T follicular helper cell (primary cell): ENCODE measurements around the gene AIG1.

Experiments
- DNase-seq: peaks from one replicate; pipeline ENCODE4 v3.0.0-alpha.2; 2020; ENCODE audit warnings: low read depth

The AIG1 gene

DNA sequence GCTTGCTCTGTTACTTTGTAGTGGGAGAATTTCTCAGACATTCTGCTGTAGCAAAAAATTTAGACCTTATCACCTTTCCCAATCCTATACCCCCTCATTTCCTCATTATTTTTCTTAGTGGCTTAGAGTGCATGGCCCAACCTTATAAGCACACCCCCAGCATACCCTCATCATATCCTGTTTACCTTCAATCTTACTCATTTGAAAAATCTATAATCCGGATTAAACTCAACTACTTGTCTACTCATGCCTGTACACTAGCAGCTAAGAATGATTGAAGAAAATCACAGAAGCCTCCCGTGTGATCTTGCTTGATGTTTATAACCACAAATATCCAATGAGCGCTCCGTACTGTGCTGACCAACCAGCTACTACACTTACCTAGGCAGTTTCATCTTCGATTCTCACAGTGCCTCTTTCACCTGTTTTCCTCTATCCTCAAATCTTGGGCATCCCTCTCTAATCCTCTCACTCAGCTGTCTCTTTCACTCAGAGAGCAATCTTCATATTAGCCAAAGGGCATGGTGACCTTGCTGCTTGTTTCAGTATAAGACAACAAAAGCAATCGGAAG lies 36.6 kb downstream of the AIG1 start:
- no peak for DNase-seq

- DNase-seq = no peak
These were observed 37.5 kb downstream of the AIG1 start for GRCh38 chr6:143098054-143098671.

- no peak for DNase-seq
These were observed 39.0 kb downstream of the AIG1 start for GRCh38 chr6:143099647-143100046.

DNA sequence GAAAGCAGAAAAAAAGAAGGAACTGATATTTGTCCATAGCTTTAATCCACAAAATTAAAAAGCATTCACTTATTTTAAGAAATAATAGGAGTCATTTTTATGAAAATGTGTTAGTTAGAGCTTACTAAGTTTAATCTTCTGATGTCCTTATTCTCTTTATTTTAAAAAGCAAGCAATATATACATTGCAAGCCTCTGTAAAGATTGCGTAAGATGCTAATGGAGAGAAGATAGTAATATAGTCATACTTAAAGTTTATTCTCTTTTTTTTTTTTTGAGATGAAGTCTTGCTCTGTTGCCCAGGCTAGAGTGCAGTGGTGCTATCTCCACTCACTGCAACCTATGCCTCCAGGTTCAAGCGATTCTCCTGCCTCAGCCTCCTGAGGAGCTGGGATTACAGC lies 39.7 kb downstream of the AIG1 start:
- no peak for DNase-seq

GRCh38 chr6:143103916-143104315 lies 43.2 kb downstream of the AIG1 start:
- DNase-seq = no peak

- DNase-seq = no peak
These were observed 46.8 kb downstream of the AIG1 start for GRCh38 chr6:143107440-143107839.

GRCh38 chr6:143107911-143108761 lies 47.4 kb downstream of the AIG1 start:
- no peak for DNase-seq

DNA sequence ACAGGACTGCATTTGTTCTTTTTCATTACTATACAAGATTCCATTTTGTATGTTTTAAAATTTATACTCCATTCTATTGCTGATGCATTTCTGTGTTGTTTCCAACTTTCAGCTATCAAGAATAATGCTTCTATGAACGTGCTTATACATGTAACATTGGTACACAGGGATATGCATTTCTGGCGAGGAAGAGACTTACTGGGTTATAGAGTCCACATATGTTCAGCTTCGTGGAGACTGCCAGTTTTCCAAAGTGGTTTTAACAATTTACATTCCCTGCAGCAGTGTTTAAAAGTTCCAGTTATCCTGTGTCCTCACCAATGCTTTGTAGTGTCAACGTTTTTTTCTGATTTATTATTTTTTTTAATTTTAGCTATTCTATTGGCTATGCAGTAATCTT lies 48.5 kb downstream of the AIG1 start:
- DNase-seq = no peak

DNA sequence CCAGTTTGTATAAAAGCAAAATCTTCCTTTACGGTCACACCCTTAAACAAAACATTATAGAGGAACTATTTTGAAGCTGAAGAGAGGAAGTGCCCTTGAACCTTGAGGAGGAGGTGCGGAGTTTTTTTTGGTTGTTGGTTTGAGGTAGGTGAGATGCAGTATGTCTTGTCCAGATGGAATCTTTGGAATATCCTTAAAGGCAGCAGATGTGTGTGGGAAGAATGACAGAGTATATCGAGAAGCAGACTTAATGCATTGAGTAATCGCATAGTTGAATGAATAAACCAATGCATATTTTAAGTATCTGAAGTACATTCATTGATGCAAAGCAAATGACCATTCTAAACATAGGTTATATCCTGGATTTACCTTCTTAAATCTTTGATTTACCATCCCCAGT lies 49.9 kb downstream of the AIG1 start:
- DNase-seq = no peak

DNA sequence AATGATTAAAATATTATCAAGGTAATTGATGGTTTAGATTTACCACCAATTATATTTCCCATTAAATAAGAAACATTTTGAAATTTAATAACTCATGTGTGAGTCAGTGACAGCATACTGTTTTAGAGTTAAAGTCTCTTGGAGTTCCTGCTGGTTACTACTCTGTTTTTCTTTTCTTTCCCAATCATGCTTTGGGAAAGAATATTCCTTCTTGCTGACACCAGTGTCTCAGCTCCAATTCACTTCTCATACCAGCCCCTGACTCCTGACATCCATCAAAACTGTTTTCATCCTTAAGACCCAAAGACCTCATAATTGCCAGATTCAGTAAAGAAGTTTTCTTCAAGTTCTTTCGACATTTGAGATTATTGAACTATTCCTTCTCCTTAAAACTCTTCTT lies 50.3 kb downstream of the AIG1 start:
- no peak for DNase-seq

DNA sequence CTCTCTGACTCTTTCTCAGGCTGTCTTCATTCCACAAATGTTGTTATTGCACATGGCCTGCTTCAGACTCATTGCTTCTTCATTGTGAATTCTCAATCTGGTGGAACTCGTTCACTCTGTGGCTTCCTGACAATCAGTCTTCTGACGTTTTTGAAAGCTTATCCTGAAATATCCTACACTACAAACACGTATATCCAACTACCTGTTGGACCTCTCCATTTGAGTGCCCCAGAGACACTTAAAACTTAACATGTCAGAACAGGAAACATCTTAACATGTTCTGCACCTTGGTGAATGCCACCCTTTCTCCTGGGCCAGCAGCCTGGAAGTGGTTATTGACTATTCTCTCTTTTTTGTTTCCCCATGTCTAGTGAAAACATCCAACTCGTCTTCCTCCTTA lies 50.8 kb downstream of the AIG1 start:
- no peak for DNase-seq

DNA sequence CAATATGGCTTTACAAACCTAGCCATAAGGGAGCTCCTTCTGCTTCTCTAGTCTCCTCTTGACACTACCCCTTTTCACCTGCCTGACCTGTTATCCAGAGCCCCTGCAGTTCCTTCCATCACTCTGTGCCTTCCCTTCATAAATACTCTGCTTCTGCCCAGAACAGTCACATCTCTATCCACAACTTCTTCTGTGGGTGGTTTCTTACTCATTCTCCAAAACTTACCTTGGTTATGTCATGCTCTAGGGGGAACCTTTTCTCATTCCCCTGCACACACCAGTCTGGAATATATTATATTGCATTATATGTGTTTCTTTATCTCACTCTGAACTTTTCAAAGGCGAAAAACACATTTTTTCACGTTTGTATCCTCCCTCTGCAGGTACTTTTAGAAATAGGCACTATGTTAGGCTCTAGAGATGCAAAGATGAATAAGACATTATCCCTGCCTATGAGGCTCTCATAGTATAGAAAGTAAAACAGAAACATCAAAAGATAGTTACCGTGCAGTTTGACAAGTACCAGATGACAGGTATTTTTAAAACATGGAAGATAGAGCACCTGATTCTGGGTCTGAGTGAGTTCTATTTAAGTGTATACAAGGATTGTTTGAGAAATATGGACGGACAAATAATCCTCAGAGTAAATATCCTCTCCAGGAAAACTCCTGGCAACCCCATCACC lies 51.5 kb downstream of the AIG1 start:
- no peak for DNase-seq

DNA sequence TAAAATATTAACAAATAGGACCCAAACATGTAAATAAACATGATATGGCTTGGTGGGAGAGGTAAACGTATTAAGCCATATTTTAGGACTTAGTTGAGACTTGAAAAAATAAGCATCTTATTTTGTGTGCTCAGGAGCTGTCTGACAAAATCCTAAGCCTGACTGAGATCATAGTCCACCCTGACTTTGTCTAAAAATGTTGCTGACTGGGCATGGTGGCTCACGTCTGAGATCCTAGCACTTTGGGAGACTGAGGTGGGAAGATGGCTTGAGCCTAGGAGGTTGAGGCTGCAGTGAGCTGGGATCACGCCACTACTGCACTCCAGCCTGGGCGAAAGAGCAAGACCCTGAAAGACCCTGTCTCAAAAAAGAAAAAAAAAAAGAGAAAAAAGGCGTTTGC lies 52.1 kb downstream of the AIG1 start:
- no peak for DNase-seq

GRCh38 chr6:143115728-143116127 lies 55.0 kb downstream of the AIG1 start:
- no peak for DNase-seq

DNA sequence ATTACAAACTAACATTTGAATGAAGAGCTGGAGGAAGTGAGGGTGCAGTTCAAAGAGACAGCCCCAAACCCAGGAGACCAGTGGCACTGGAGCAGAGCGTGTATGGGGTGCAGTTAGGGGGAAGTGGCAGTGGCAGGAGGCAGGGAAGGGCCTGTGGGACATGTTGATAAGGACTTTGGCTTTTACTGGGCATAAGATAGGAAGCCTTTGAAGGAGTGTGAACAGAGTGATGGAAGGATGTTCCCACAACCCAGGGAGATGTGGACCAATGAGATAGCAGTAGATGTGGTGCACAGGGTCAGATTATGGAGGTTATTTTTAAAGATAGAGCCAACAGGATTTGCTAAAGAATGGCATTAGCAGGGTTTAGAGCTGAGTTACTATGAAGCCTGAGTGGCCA lies 56.4 kb downstream of the AIG1 start:
- no peak for DNase-seq

DNA sequence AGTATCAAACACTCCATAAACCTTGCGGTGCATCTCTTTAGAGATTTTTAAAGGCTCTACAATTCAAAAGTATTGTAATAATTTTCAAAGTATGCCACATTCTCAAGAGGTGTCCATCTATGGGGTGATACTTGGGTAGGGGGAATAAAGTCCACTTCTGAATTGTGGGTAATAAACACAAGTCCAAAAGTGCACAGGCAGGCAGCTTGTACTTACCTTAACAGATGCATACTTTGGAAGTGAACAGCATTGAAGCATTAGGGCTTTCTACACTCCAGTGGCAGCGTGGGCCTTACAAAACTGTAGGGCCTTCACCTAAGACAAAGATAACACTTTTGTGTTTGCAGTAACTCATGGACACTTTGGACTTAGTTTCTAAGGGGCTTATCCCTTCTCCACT lies 58.6 kb downstream of the AIG1 start:
- DNase-seq = no peak

GRCh38 chr6:143123081-143123480 lies 62.4 kb downstream of the AIG1 start:
- DNase-seq = no peak

DNA sequence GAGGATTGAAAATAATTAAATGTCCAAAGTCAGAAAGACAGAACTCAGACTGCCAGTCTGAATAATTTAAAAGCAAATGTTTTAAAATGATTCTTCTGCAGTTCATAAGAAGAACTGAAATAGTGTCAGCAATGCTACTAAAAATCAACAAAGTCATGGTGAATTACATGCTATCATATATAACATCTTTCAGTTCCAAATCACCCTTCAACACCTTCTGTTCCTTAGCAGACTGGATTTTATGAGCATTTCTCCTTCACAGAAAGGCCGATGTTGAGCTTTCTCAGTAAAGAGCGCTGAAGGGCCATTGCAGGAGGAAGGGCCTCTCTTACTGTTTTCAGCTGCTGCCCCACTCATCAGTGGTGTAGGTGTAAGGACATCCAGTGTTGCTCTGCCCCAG lies 63.3 kb downstream of the AIG1 start:
- DNase-seq = no peak

- no peak for DNase-seq
These were observed 64.8 kb downstream of the AIG1 start for GRCh38 chr6:143125455-143125854.

DNA sequence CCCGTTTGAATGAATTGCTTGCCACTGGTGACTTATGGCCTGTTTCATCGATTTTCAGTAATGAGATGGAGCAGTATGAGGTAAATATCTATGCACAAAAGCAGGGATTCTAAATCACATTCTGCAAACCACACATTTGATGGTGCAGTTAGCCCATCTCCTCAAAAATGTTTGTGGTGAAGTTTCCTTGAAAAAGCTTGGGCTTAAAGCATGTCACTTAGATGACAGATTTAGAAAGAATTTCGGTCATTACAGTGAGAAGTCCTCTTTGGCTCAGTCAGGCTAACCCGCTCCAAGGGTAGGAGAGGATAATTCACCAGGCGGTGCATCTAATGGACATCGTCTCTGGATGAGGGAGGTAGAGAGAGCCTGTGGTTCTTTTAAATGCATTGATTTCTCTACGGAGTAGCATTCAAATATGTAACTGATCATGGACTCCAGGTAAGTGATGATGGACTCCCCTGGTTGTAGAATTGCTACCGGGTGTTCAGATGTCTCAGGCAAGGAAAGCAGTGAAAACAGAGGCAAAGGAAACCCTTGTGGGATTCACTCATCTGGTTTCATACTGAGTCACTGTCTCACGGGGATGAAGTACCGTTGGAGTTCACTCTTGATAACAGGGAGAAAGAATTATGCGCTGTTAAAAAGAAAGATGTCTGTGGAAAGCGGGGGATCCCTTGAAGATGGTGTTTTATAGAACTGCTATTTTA lies 65.3 kb downstream of the AIG1 start:
- no peak for DNase-seq

DNA sequence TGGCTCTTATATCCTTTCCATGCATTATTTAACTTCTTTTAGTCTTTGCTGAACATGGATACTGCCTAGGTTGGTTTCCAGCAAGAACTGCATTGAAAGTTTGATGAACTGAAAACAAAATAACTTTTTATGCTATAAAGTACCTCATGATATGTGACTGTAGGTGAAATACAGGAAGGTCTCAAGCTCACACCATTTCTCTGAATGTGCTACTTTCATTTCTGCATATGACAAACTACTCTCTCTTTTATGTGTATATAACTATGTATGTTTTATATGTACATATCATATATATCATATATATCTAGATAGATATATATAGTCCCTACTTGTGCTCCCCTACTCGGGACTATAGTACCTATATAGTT lies 65.9 kb downstream of the AIG1 start:
- DNase-seq = no peak
